H9 (cell line): ENCODE results near the gene KRTAP12-2. TPM values are rescaled to one million over a fixed set of nuclear protein-coding genes. Genes with fewer than 3 reads are reported as not detected.

Source experiments
- DNase-seq: peaks from one replicate; pipeline ENCODE4 v3.0.0-alpha.2; 2017
- H2AFZ ChIP-seq: one replicate; pipeline ENCODE4 v1.6.1; 2013; ENCODE audit warnings: mild to moderate bottlenecking, low read length, control low read depth, moderate library complexity
- H2AK5ac ChIP-seq: 2 replicates; pipeline ENCODE4 v1.6.1; 2013; ENCODE audit warnings: low read length, control low read depth, mixed read lengths; ENCODE audit not compliant: insufficient read length
- H2BK120ac ChIP-seq: one replicate; pipeline ENCODE4 v1.6.1; 2013; ENCODE audit warnings: low read depth, mild to moderate bottlenecking, low read length, control low read depth, inconsistent platforms; ENCODE audit not compliant: poor library complexity, severe bottlenecking
- H2BK12ac ChIP-seq: 2 replicates; pipeline ENCODE4 v1.6.1; 2013; ENCODE audit warnings: low read length, control low read depth, mixed read lengths, low read depth; ENCODE audit not compliant: insufficient read length
- H2BK15ac ChIP-seq: 2 replicates; pipeline ENCODE4 v1.6.1; 2013; ENCODE audit warnings: low read depth, low read length, control low read depth
- H2BK20ac ChIP-seq: one replicate; pipeline ENCODE4 v1.6.1; 2013; ENCODE audit warnings: low read depth, mild to moderate bottlenecking, low read length, control low read depth, inconsistent platforms; ENCODE audit not compliant: poor library complexity, severe bottlenecking
- H2BK5ac ChIP-seq: 2 replicates; pipeline ENCODE4 v1.6.1; 2013; ENCODE audit warnings: low read length, control low read depth, mixed read lengths; ENCODE audit not compliant: insufficient read length
- H3K14ac ChIP-seq: 2 replicates; pipeline ENCODE4 v1.6.1; 2013; ENCODE audit warnings: low read length, control low read depth; ENCODE audit not compliant: insufficient read depth
- H3K18ac ChIP-seq: 2 replicates; pipeline ENCODE4 v1.6.1; 2013; ENCODE audit warnings: low read depth, mild to moderate bottlenecking, mixed read lengths, low read length, control low read depth; ENCODE audit not compliant: insufficient read length
- H3K23ac ChIP-seq: 2 replicates; pipeline ENCODE4 v1.6.1; 2013; ENCODE audit warnings: low read length, control low read depth, mixed read lengths, low read depth; ENCODE audit not compliant: insufficient read length
- H3K23me2 ChIP-seq: 2 replicates; pipeline ENCODE4 v1.6.1; 2013; ENCODE audit warnings: low read depth, mild to moderate bottlenecking, mixed read lengths, low read length, control low read depth; ENCODE audit not compliant: insufficient read length, poor library complexity, severe bottlenecking
- H3K27ac ChIP-seq: 2 replicates; pipeline ENCODE4 v1.5.1; 2013; ENCODE audit warnings: low read length, control low read depth, mixed read lengths, low read depth; ENCODE audit not compliant: insufficient read length
- H3K27me3 ChIP-seq: 2 replicates; pipeline ENCODE4 v1.6.1; 2013; ENCODE audit warnings: low read length, control low read depth, inconsistent platforms; ENCODE audit not compliant: insufficient read depth
- H3K4ac ChIP-seq: 2 replicates; pipeline ENCODE4 v1.6.1; 2013; ENCODE audit warnings: low read depth, mild to moderate bottlenecking, control low read depth, inconsistent platforms, low read length, moderate library complexity
- H3K4me1 ChIP-seq: 2 replicates; pipeline ENCODE4 v1.6.1; 2013; ENCODE audit warnings: low read length, control low read depth, inconsistent platforms; ENCODE audit not compliant: insufficient read depth
- H3K4me2 ChIP-seq: 2 replicates; pipeline ENCODE4 v1.6.1; 2013; ENCODE audit warnings: low read length, control low read depth, mixed read lengths; ENCODE audit not compliant: insufficient read length, insufficient read depth
- H3K56ac ChIP-seq: 2 replicates; pipeline ENCODE4 v1.6.1; 2013; ENCODE audit warnings: low read depth, mild to moderate bottlenecking, mixed read lengths, low read length, control low read depth; ENCODE audit not compliant: insufficient read length
- H3K79me1 ChIP-seq: 2 replicates; pipeline ENCODE4 v1.6.1; 2013; ENCODE audit warnings: low read depth, mild to moderate bottlenecking, moderate library complexity, low read length, control low read depth, inconsistent platforms; ENCODE audit not compliant: insufficient read depth, poor library complexity, severe bottlenecking
- H3K79me2 ChIP-seq: 2 replicates; pipeline ENCODE4 v1.6.1; 2013; ENCODE audit warnings: low read length, control low read depth, inconsistent platforms; ENCODE audit not compliant: insufficient read depth
- H3K9ac ChIP-seq: 2 replicates; pipeline ENCODE4 v1.6.1; 2013; ENCODE audit warnings: low read length, control low read depth, mixed read lengths; ENCODE audit not compliant: insufficient read length; ENCODE audit errors: extremely low read depth
- H3K9me3 ChIP-seq: one replicate; pipeline ENCODE4 v1.6.1; 2013; ENCODE audit warnings: low read depth, low read length, inconsistent platforms; ENCODE audit not compliant: control insufficient read depth
- H3T11ph ChIP-seq: one replicate; pipeline ENCODE4 v1.6.1; 2013; ENCODE audit warnings: mild to moderate bottlenecking, low read length, control low read depth, inconsistent platforms
- H4K20me1 ChIP-seq: one replicate; pipeline ENCODE4 v1.6.1; 2013; ENCODE audit not compliant: control insufficient read depth, insufficient read length, insufficient read depth
- H4K5ac ChIP-seq: 2 replicates; pipeline ENCODE4 v1.6.1; 2013; ENCODE audit warnings: low read depth, mild to moderate bottlenecking, mixed read lengths, low read length, control low read depth; ENCODE audit not compliant: insufficient read length
- H4K8ac ChIP-seq: replicated peaks from 2 replicates; pipeline ENCODE4 v1.6.1; 2013; ENCODE audit warnings: low read length, control low read depth, mixed read lengths, low read depth; ENCODE audit not compliant: insufficient read length
- H4K91ac ChIP-seq: 2 replicates; pipeline ENCODE4 v1.6.1; 2013; ENCODE audit warnings: low read depth, mild to moderate bottlenecking, moderate library complexity, mixed read lengths, low read length, control low read depth; ENCODE audit not compliant: insufficient read length
- H3K27ac Mint-ChIP-seq, 3 experiments: 2 replicates in 2 of 3; 3 replicates in 1 of 3; pipeline ENCODE4 v1.8.0; 2020 to 2021; ENCODE audit warnings: mixed read lengths in 3 of 3, mild to moderate bottlenecking in 1 of 3, moderate library complexity in 1 of 3
- H3K27me3 Mint-ChIP-seq: 2 replicates; pipeline ENCODE4 v1.8.0; 2021; ENCODE audit warnings: low read depth, mild to moderate bottlenecking, moderate library complexity, mixed read lengths
- H3K36me3 Mint-ChIP-seq, 3 experiments: 2 replicates in 2 of 3; 3 replicates in 1 of 3; pipeline ENCODE4 v1.8.0; 2020 to 2021; ENCODE audit warnings: low read depth in 3 of 3, mixed read lengths in 3 of 3; ENCODE audit not compliant: insufficient read depth in 1 of 3
- H3K4me1 Mint-ChIP-seq, 2 experiments: 2 replicates each; pipeline ENCODE4 v1.8.0; 2020; ENCODE audit warnings: mixed read lengths in 2 of 2
- H3K4me3 Mint-ChIP-seq, 2 experiments: 2 replicates in 1 of 2; 3 replicates in 1 of 2; pipeline ENCODE4 v1.8.0; 2020 to 2021; ENCODE audit warnings: mild to moderate bottlenecking in 2 of 2, mixed read lengths in 2 of 2, moderate library complexity in 1 of 2
- H3K9me3 Mint-ChIP-seq, 2 experiments: 2 replicates in 1 of 2; 3 replicates in 1 of 2; pipeline ENCODE4 v1.8.0; 2020; ENCODE audit warnings: mild to moderate bottlenecking in 2 of 2, mixed read lengths in 2 of 2, moderate library complexity in 1 of 2
- CTCF ChIP-seq: fragments of 200-600 bp; sonication (generic); conservative IDR thresholded peaks from 3 replicates; pipeline ENCODE4 v1.8.0; 2021; ENCODE audit warnings: antibody characterized with exemption, mild to moderate bottlenecking
- WGBS: extraction: QIAGEN DNeasy Blood & Tissue Kit; methylation state at CpG from one replicate; pipeline ENCODE4 v1.1.7; 2013; ENCODE audit warnings: missing lambda C conversion rate, low lambda C conversion rate, mixed read lengths; ENCODE audit not compliant: insufficient read length; ENCODE audit errors: extremely low coverage; 5-methylcytosine and 5-hydroxymethylcytosine counted together
- total RNA-seq: library from RNA; stranded (reverse); gene quantifications from 2 replicates; pipeline ENCODE4 v1.2.1, GENCODE V29; 2021

KRTAP12-2 gene
- total RNA-seq, 1 experiment from 2014 or later = not detected

GRCh38 chr21:44656868-44657267 lies 9.9 kb downstream of the KRTAP12-2 start:
- Histone ChIP-seq H3K27me3 (no peaks in the 10 kb centered on the region), H3K9ac (no peak overlapping the region), H3K4ac (no peak overlapping the region), H4K8ac (no peak overlapping the region), H2BK120ac (no peak overlapping the region), H3K27ac (no peak overlapping the region), H3K23me2 (no peaks in the 10 kb centered on the region), H3T11ph (no peak overlapping the region), H3K56ac (no peak overlapping the region), H4K5ac (no peak overlapping the region), H2AK5ac (no peak overlapping the region), H3K18ac (no peak overlapping the region), H2BK20ac (no peak overlapping the region), H3K9me3 (no peaks in the 10 kb centered on the region), H2BK5ac (no peak overlapping the region), H2BK15ac (no peak overlapping the region), H2AFZ (no peak overlapping the region), H3K14ac (no peak overlapping the region), H4K91ac (no peak overlapping the region), H3K79me2 (no peaks in the 10 kb centered on the region), H2BK12ac (no peak overlapping the region), H3K4me2 (no peak overlapping the region), H3K79me1 (no peaks in the 10 kb centered on the region), H3K4me1 (no peaks in the 10 kb centered on the region), H3K23ac (no peak overlapping the region), H4K20me1 (no peaks in the 10 kb centered on the region)
- no peak for TF ChIP-seq CTCF
- Mint-ChIP-seq H3K4me1 (peaks cover 31 to 41% of the 10 kb centered on the region in 2 experiments), H3K27me3 (peaks cover 22% of the 10 kb centered on the region), H3K9me3 (peaks cover 14 to 15% of the 10 kb centered on the region in 2 experiments; a peak in 4 of 5 replicates), H3K27ac (no peak overlapping the region), H3K4me3 (no peak overlapping the region; a peak in 1 of 5 replicates), H3K36me3 (peaks cover 2 to 15% (median 8%) of the 10 kb centered on the region in 3 experiments; a peak in 6 of 7 replicates)
- DNase-seq = no peak
- no CpG with 5 or more reads among the region's 1 CpG for WGBS
